IPS-18c (cell line): ENCODE data around the gene BNIP5.

Experiments
- H3K4me3 ChIP-seq: 2 replicates; pipeline ENCODE4 v1.7.0; 2013; ENCODE audit warnings: low read depth, mild to moderate bottlenecking, low read length, moderate library complexity; ENCODE audit not compliant: insufficient read depth
- H3K9me3 ChIP-seq: one replicate; pipeline ENCODE4 v1.6.1; 2013; ENCODE audit warnings: mild to moderate bottlenecking, low read length, moderate library complexity; ENCODE audit not compliant: control insufficient read depth, insufficient read depth

Gene BNIP5

GRCh38 chr6:36290668-36291620 lies 45.7 kb downstream of the BNIP5 start:
- H3K4me3 ChIP-seq: no peak overlapping the region
- no peaks in the 10 kb centered on the region for H3K9me3 ChIP-seq

- Histone ChIP-seq H3K9me3 (no peaks in the 10 kb centered on the region), H3K4me3 (no peak overlapping the region)
Measured at GRCh38 chr6:36289281-36289878, 47.3 kb downstream of the BNIP5 start.

- Histone ChIP-seq H3K9me3 (no peaks in the 10 kb centered on the region), H3K4me3 (no peak overlapping the region)
Measured at GRCh38 chr6:36286858-36287257, 49.8 kb downstream of the BNIP5 start.

- Histone ChIP-seq H3K9me3 (no peaks in the 10 kb centered on the region), H3K4me3 (no peak overlapping the region)
Measured at GRCh38 chr6:36285797-36286196, 50.9 kb downstream of the BNIP5 start.

- H3K9me3 ChIP-seq: no peaks in the 10 kb centered on the region
- no peak overlapping the region for H3K4me3 ChIP-seq
Measured at GRCh38 chr6:36285187-36285671, 51.5 kb downstream of the BNIP5 start.

DNA sequence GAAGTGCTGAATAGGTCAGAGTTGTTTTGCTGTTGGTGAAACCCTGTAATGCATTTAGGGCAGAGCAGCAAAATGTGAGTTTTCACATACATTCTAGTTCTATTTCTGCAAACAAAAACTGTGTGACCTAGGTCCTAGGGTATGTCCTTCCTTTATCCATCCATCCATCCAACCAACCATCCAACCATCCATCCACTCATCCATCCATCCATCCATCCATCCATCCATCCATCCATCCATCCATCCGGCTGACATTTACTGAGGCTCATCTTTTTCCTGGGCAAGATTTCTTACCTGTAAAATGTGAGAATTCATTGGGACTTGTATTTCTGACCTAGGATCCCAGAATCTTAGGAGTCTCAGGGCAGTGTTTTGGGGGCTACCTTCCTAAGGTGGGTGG lies 52.3 kb downstream of the BNIP5 start:
- Histone ChIP-seq H3K9me3 (no peaks in the 10 kb centered on the region), H3K4me3 (no peak overlapping the region)

GRCh38 chr6:36283608-36284007 lies 53.1 kb downstream of the BNIP5 start:
- no peaks in the 10 kb centered on the region for H3K9me3 ChIP-seq
- H3K4me3 ChIP-seq: no peak overlapping the region

DNA sequence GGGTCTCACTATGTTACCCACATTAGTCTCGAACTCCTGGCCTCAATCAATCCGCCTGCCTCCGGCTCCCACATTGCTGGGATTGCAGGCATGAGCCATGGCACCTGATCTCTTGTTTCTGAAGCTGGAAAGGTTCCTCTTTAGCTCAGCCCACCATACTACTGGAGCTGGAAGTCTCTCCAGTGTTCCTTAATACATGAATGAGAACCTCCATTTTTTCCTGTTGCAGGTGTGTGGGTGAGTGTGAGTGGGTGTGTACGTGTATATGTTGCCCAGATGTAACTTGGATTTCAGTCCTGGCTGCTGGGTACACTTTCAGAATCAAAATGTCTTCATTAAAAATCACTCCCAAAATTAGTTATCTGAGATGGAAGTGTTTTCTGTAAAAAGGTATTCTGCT lies 55.7 kb downstream of the BNIP5 start:
- no peak overlapping the region for H3K4me3 ChIP-seq
- no peaks in the 10 kb centered on the region for H3K9me3 ChIP-seq

GRCh38 chr6:36280467-36280866 lies 56.2 kb downstream of the BNIP5 start:
- H3K9me3 ChIP-seq: no peaks in the 10 kb centered on the region
- no peak overlapping the region for H3K4me3 ChIP-seq

GRCh38 chr6:36277946-36278470 lies 58.7 kb downstream of the BNIP5 start:
- no peak overlapping the region for H3K4me3 ChIP-seq
- no peaks in the 10 kb centered on the region for H3K9me3 ChIP-seq

DNA sequence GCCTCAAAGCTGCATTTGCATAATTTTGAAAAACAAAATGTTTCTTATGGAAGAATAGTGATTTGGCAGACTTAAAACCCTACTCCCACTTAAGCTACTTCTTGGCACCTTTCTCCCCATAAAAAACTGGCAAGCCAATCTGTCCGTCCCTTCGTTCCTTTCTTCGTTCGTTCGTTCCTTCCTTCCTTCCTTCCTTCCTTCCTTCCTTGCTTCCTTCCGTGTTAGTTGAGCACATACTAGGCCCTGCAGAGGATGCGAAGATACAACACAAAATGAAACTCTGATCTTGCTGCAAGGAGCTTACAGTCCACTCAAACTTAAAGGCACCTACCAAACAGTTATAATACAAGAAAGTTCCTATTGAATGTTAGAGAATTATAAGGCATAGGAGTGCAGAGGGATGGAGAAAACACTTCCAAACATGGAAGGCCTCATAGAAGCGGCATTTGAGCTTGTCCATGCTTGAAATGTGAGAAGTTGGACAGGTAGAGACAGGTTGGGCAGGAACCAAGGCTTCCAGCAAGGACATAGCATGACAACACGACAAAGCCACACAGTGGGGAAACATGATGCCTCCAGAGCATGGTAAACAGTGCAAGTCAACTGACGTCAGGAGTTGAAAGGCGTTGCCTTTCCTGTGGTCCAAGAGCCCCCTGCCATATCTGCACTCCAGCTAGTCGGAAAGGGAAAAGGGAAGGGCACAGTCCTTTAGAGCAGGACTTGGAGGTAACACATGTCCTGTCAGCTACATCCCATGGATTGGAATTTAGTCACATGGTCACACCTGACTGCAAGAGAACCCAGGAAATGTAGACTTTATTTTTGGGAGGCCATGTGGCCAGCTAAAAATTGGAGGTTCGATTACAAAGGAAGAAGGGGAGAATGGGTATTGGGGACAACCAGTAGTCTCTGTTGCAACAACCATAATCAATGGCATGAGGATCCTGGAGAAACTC lies 59.8 kb downstream of the BNIP5 start:
- H3K9me3 ChIP-seq: no peaks in the 10 kb centered on the region
- no peak overlapping the region for H3K4me3 ChIP-seq

- no peaks in the 10 kb centered on the region for H3K9me3 ChIP-seq
- H3K4me3 ChIP-seq: no peak overlapping the region
Measured at GRCh38 chr6:36273802-36274514, 62.7 kb downstream of the BNIP5 start.

DNA sequence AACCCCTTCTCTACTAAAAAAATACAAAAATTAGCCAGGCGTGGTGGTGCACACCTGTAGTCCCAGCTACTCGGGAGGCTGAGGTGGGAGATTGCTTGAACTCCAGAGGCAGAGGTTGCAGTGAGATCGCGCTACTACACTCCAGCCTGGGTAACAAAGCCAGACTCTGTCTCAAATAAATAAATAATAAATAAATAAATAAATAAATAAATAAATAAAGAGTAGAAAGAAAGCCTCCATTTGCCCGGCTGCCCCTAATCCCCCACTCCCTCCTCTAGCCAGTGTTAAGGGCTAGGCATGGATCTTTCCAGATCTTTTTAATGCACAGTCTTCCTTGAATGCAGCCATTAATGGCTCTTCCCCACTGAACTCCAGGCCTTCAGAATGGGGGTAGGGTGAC lies 63.6 kb downstream of the BNIP5 start:
- no peak overlapping the region for H3K4me3 ChIP-seq
- H3K9me3 ChIP-seq: no peaks in the 10 kb centered on the region

GRCh38 chr6:36272234-36272633 lies 64.5 kb downstream of the BNIP5 start:
- no peak overlapping the region for H3K4me3 ChIP-seq
- H3K9me3 ChIP-seq: no peaks in the 10 kb centered on the region

DNA sequence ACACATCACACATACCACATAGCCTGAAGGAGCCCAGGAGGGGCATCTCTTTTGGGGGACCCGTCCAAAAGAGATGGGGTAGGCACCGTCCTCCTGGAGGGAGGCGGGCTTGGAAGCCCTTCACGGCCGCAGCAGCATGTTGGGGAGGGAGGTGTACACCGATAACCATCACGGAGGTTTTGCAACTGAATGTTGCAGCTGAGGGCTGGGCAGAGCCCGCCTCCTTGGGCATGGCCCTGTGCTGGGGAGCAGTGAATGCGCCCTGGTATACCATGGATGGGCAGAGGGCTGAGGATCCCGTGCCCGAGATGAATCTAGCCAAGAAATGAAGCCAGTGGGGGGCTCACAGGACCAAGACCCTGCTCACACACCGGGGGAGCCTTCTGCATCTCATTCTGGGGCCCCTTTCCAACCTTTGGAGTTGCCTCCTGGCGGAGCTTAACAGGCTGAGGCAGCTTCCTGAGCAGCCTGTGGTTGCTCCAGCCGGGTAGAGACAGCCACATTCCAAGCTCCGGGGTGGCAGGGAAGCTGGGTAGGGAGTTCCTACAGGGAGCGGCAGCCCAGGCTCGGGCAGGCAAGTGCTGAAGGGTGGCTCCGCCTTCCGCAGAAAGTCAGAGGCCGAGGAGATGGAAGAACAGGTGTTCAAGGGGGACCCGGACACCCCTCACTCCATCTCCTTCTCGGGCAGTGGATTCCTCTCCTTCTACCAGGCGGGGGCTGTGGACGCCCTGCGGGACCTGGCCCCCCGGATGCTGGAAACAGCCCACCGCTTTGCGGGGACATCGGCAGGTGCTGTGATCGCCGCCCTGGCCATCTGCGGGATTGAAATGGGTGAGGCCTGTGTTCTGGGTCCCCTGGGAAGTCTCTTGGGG lies 66.6 kb downstream of the BNIP5 start, which contains the start of gene PNPLA1:
TSS of gene PNPLA1 (plus strand) at position 227 of the 872 bp plus-strand sequence. CDS start at position 627, 400 bp downstream.
- no peak within 1 kb of the TSS for H3K4me3 ChIP-seq
- peaks cover 2% of the 10 kb centered on the region for H3K9me3 ChIP-seq
